ENCODE results near the gene DGKB. TPM values are rescaled to one million over a fixed set of nuclear protein-coding genes. Genes with fewer than 3 reads are reported as not detected.

Gene DGKB
- total RNA-seq, 1 donor, result not detected

DNA sequence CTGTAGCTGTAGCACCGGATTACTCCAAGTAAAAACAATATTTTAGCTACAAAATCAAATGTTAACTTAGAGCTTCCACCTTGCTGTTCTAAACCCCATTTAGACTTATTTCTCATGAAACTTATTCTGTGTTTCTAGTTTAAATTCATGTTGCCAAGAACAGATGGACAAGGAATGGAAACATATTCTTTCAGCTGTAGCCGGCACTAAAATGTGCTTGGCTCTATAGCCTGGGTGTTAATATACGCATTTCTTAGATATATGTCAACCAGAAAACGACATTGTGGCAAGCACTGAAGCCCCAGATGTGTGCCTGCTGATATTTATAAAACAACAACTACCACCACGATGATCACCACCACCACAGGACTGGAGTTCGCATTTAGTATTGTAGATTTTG, 722.8 kb downstream of the DGKB start:
- Histone ChIP-seq H3K9me3 (ENCODE audit: low read depth, low read length) (no peaks in the 10 kb centered on the region), H3K27me3 (ENCODE audit: insufficient read depth, low read length) (no peaks in the 10 kb centered on the region), H3K4me1 (ENCODE audit: insufficient read depth, low read length) (no peaks in the 10 kb centered on the region), H3K4me3 (ENCODE audit: low read length) (no peak overlapping the region)

DNA sequence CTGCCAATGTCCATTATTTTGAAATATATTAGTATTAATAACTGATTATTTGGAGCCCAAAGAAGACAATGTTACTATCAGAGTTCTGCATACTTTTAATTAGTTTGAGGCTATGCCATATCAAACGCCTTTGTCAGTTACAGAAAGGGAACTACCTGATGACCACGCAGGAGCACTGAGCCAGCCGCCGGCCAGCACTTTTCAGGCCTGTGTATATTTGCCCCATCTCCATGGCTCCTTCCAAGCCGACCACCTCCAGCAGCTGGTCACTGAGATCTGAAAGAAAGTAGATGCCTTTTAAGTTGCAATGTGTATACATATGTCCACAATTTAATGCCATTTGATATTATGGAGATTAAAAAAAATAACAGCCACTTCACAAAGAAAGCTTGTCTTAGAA, 724.7 kb downstream of the DGKB start:
- no peaks in the 10 kb centered on the region for H3K27me3 ChIP-seq (ENCODE audit: insufficient read depth, low read length)
- no peaks in the 10 kb centered on the region for H3K9me3 ChIP-seq (ENCODE audit: low read depth, low read length)
- H3K4me3 ChIP-seq (ENCODE audit: low read length), result no peak overlapping the region
- H3K4me1 ChIP-seq (ENCODE audit: insufficient read depth, low read length), result no peaks in the 10 kb centered on the region

DNA sequence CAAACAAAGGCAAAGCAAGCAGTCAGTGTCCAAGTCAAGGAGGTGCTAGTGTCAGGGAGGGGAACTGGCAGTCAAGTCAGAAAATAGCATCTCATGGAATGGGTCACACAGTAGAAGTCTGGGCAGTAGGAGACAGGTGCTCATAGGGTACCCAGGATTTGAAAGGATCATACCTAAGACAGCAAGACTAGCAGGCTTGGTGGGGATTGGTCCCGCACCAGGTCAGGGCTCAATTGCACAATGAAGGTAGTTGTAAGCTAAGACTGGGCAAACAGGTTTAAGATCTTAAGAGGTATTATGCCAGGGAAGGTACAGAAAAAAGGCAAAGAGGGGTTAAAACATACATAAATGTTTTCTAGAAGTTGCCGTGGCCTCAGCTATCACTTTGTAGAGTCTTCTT, 731.7 kb downstream of the DGKB start:
- Histone ChIP-seq H3K9me3 (ENCODE audit: low read depth, low read length) (peaks cover 10% of the 10 kb centered on the region), H3K4me3 (ENCODE audit: low read length) (no peak overlapping the region), H3K4me1 (ENCODE audit: insufficient read depth, low read length) (no peaks in the 10 kb centered on the region), H3K27me3 (ENCODE audit: insufficient read depth, low read length) (no peaks in the 10 kb centered on the region)

DNA sequence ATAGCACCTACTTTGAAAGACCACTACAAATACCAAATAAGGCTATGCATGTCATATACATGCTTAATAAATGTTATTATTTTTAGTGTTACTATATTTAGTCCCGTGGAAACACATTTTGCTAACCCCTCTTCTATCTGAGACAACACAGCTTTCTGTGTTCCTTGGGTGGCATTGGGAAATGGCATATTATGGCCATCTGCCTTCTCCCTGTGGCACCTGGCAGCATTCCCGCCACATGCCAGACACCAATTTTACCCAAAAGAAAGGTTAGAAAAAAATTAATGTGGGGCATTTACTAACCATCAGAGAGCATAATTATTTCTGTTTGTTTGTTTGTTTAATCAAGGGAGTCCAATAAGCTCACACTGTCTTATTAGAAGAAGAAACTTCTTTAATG, 744.4 kb downstream of the DGKB start:
- H3K9me3 ChIP-seq (ENCODE audit: low read depth, low read length), result no peaks in the 10 kb centered on the region
- no peak overlapping the region for H3K4me3 ChIP-seq (ENCODE audit: low read length)
- no peaks in the 10 kb centered on the region for H3K4me1 ChIP-seq (ENCODE audit: insufficient read depth, low read length)
- no peaks in the 10 kb centered on the region for H3K27me3 ChIP-seq (ENCODE audit: insufficient read depth, low read length)

DNA sequence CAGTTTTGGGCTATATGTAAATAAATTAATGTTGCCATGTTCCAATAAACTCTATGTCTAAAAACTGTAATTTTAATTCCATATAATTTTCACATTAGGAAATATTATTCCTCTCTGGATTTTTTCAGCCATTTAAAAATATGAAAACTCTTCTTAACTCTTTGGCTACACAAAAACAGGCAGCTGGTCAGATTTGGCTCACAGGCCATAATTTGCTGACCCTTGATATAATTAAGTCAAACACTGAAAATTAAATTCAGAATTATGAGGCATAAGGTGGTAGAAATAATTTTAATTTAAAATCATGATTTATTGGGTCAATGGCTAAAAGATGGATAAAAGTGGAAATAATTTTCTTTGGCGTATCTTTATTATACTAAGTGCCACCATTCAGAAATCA, 746.1 kb downstream of the DGKB start:
- Histone ChIP-seq H3K4me3 (ENCODE audit: low read length) (no peak overlapping the region), H3K27me3 (ENCODE audit: insufficient read depth, low read length) (no peaks in the 10 kb centered on the region), H3K4me1 (ENCODE audit: insufficient read depth, low read length) (no peaks in the 10 kb centered on the region), H3K9me3 (ENCODE audit: low read depth, low read length) (no peaks in the 10 kb centered on the region)

DNA sequence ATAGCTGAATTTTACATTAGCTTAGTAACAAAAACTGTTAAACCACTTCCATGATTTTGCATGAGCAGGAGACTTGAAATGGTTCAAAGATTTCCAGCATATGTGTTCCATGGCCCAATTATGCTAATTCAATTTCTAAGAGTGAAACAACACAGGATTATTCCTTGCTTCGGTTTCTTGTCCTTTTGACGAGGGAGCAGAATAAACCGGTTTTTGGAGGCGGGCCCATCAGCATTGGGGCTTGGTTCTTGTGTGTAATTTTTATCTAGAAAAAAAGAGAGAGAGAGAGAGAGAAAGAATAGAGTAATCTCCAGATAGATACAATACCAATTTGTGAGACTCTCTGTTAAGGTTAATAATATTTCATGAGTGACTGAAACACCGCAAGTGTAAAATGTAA, 753.6 kb downstream of the DGKB start:
- Histone ChIP-seq H3K4me1 (ENCODE audit: insufficient read depth, low read length) (no peaks in the 10 kb centered on the region), H3K9me3 (ENCODE audit: low read depth, low read length) (no peaks in the 10 kb centered on the region), H3K27me3 (ENCODE audit: insufficient read depth, low read length) (no peaks in the 10 kb centered on the region), H3K4me3 (ENCODE audit: low read length) (no peak overlapping the region)

DNA sequence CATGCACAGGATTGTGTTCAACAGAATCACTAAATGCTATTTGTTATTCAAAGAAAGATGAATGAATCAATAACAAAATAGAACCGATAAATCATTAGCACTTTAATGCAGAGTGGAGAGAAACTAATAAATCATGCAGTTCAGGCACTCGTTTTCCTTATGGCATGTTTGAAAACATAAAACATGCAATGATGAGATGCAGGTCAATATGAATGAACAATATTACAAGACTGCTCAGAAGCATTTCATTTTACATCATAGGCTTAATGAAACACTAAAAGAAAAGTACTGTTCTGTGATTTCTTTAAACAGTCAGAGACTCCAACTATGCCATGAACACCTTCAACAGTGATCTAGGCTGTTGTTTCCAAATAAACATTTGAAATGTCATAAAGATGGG, 755.0 kb downstream of the DGKB start:
- no peaks in the 10 kb centered on the region for H3K9me3 ChIP-seq (ENCODE audit: low read depth, low read length)
- H3K4me1 ChIP-seq (ENCODE audit: insufficient read depth, low read length), result no peaks in the 10 kb centered on the region
- no peak overlapping the region for H3K4me3 ChIP-seq (ENCODE audit: low read length)
- no peaks in the 10 kb centered on the region for H3K27me3 ChIP-seq (ENCODE audit: insufficient read depth, low read length)

DNA sequence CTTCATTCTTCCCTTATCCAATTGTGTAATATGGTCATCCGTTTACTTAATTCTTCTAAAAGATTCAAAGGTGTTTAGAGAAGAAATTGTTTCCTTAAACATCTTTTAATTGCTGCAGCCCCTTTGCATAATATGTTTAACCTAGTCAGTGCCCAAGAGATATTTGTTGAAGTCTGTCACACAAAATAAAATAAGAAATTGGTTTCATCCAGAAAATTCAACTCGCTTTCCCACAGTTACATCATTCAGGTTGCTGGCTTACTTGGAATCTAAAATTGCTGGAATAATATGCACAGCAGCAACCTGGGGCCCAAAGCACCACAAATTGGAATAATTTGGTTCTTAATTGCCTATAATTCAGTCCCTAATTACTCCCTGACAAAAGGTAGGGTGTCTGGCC, 758.0 kb downstream of the DGKB start:
- Histone ChIP-seq H3K27me3 (ENCODE audit: insufficient read depth, low read length) (no peaks in the 10 kb centered on the region), H3K4me1 (ENCODE audit: insufficient read depth, low read length) (no peaks in the 10 kb centered on the region), H3K4me3 (ENCODE audit: low read length) (no peak overlapping the region), H3K9me3 (ENCODE audit: low read depth, low read length) (no peaks in the 10 kb centered on the region)

DNA sequence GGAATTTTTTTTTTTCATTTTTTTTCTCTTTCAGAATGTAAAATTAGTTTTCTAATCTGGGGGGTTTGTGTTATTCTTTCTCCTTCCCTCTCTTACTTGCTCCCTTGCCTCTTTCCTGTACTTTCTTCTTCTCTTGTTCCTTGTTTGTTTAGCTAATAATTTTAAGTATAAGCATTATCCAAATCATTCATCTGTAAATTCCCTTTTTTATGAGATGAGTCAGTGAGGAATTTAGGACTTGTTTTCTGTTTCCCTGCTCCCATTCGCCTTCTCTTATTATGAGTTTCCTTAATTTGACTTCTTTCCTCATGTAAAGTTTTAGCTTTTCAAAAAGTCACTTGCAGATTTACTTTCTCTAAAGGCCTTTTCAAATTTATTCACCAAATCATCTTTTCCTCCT, 758.4 kb downstream of the DGKB start:
- H3K27me3 ChIP-seq (ENCODE audit: insufficient read depth, low read length), result no peaks in the 10 kb centered on the region
- H3K4me3 ChIP-seq (ENCODE audit: low read length), result no peak overlapping the region
- no peaks in the 10 kb centered on the region for H3K4me1 ChIP-seq (ENCODE audit: insufficient read depth, low read length)
- no peaks in the 10 kb centered on the region for H3K9me3 ChIP-seq (ENCODE audit: low read depth, low read length)

DNA sequence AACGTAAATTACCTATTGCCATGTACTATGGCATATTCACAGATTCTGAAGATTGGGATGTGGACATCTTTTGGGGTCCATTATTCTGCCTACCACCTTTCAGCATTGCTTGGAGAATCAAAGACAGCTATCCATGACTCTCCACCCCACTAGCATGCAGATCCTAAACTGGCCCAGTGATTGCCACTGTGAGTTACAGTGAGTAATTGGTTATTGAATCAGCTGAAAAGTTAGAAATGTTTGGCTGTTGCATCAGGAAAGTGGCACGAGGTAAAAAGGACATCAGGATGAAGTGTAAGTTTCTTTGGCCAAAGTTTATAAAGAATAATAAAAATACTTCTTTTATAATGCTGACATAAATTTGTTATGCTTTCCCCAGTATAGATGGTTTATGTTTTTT, 764.9 kb downstream of the DGKB start:
- Histone ChIP-seq H3K4me1 (ENCODE audit: insufficient read depth, low read length) (no peaks in the 10 kb centered on the region), H3K27me3 (ENCODE audit: insufficient read depth, low read length) (no peaks in the 10 kb centered on the region), H3K9me3 (ENCODE audit: low read depth, low read length) (no peaks in the 10 kb centered on the region), H3K4me3 (ENCODE audit: low read length) (no peak overlapping the region)

DNA sequence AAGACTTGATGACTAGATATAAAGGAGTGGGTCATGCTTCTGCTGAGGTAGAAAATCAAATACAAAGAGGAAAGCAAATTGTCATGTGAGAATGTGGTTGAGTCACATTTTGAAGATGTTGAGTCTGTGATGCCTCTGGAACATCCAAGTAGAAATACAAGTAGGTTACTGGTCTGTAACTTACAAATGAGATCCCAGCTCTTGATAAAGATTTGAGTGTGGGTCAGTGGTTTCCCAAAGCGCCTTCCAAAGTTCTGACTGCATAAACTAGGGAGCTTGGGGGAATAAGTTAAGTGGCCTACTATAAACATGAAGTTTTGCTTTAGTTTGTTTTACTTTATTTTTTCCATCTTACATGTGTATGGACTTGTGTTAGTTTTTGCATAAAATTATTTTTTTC, 768.8 kb downstream of the DGKB start:
- H3K4me1 ChIP-seq (ENCODE audit: insufficient read depth, low read length), result no peaks in the 10 kb centered on the region
- H3K4me3 ChIP-seq (ENCODE audit: low read length), result no peak overlapping the region
- H3K27me3 ChIP-seq (ENCODE audit: insufficient read depth, low read length), result no peaks in the 10 kb centered on the region
- no peaks in the 10 kb centered on the region for H3K9me3 ChIP-seq (ENCODE audit: low read depth, low read length)

DNA sequence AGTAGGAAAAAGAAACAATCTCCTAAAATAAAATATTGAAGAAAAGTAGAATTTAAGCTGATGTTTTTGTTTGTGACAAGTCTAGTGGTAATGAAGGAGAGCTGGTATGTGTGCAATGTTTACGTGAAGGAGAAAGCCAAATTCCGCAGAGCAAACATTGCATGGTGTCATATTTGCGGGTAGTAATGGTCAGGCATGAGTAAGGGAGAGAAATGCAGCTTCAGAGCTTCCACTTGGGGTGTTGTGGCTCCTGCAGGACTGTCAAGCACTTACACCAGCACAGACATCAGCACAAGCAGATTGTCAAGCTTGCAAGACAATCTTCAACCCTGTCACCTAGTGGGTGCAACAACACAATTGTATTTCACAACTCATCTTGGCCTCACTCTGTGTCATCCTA, 776.6 kb downstream of the DGKB start:
- H3K4me1 ChIP-seq (ENCODE audit: insufficient read depth, low read length), result no peaks in the 10 kb centered on the region
- H3K27me3 ChIP-seq (ENCODE audit: insufficient read depth, low read length), result no peaks in the 10 kb centered on the region
- no peaks in the 10 kb centered on the region for H3K9me3 ChIP-seq (ENCODE audit: low read depth, low read length)
- H3K4me3 ChIP-seq (ENCODE audit: low read length), result no peak overlapping the region

DNA sequence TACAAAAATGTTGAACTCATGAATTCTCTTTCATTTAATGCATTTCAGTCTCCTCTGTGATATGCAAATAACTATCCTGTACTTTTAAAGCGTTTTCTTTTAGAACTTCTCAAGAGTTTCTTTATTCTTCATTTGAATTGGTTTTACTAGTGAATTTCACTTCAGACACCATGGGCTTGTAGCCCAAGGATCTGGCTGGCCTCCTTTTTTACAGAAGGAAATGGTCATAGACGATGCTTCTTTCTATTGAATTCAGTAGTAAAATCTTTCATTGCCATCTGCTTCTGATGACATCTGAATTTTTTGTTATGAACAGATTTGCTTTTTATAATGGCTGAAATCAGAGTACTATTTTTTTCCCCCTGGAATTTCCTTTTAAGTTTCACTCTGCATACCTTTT, 777.8 kb downstream of the DGKB start:
- Histone ChIP-seq H3K4me1 (ENCODE audit: insufficient read depth, low read length) (no peaks in the 10 kb centered on the region), H3K4me3 (ENCODE audit: low read length) (no peak overlapping the region), H3K9me3 (ENCODE audit: low read depth, low read length) (no peaks in the 10 kb centered on the region), H3K27me3 (ENCODE audit: insufficient read depth, low read length) (no peaks in the 10 kb centered on the region)

DNA sequence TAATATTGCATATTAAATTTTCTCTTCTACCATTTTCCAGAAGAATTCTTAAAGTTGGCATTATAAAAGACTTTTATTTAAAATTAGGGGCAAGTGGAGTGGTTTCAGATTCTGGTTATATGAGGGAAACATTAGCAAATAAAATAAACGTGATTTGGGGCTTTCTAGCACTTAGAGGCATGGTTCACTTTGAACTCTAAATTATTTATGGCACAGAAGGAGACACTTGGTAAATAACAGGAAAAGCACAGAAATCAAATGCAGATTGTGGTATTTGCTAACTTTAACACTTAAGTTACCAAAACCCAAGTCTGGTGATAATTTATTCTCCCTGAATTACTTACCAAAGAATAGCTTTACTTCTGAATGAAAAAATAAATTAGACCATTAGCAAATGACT, 778.6 kb downstream of the DGKB start:
- Histone ChIP-seq H3K9me3 (ENCODE audit: low read depth, low read length) (no peaks in the 10 kb centered on the region), H3K4me1 (ENCODE audit: insufficient read depth, low read length) (no peaks in the 10 kb centered on the region), H3K27me3 (ENCODE audit: insufficient read depth, low read length) (no peaks in the 10 kb centered on the region), H3K4me3 (ENCODE audit: low read length) (no peak overlapping the region)

DNA sequence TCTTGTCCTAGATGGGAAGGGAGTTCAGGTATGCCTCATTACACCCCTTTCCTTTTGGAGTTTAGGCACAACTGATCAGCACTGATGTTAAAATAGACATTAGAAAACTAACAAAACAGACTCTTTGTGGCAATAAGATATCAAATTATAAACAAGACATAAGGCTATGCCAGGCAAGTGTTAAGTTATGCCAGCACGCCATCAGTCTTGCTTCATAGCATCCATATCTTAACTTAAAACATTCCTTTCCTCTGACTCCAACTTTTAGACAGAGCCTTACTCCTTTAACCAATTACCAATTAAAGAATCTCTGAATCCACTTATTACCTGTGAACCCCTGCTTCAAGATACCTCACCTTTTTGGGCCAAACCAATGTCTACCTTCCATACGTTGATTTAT, 786.9 kb downstream of the DGKB start:
- Histone ChIP-seq H3K27me3 (ENCODE audit: insufficient read depth, low read length) (no peaks in the 10 kb centered on the region), H3K9me3 (ENCODE audit: low read depth, low read length) (no peaks in the 10 kb centered on the region), H3K4me1 (ENCODE audit: insufficient read depth, low read length) (no peaks in the 10 kb centered on the region), H3K4me3 (ENCODE audit: low read length) (no peak overlapping the region)

DNA sequence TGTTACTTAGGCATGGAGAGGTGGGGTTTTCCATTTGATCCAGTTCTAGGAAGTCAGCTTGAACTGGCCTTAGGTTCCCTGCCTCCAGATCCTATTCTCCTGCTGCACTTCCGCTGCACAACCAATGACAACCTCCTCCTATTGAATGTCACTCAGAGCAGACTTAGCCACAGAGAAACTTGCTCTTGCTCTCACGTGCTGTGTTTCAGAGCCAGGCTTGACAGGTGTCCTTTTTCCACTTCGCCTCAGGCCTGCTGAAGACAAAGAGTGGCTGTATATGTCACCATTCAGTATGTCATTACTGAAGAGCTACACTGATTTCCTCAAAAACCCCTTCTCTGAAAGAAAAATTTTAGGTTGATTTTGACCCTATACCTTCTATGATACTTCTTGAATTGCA, 797.7 kb downstream of the DGKB start:
- no peaks in the 10 kb centered on the region for H3K4me1 ChIP-seq (ENCODE audit: insufficient read depth, low read length)
- H3K4me3 ChIP-seq (ENCODE audit: low read length), result no peak overlapping the region
- no peaks in the 10 kb centered on the region for H3K27me3 ChIP-seq (ENCODE audit: insufficient read depth, low read length)
- H3K9me3 ChIP-seq (ENCODE audit: low read depth, low read length), result no peaks in the 10 kb centered on the region

DNA sequence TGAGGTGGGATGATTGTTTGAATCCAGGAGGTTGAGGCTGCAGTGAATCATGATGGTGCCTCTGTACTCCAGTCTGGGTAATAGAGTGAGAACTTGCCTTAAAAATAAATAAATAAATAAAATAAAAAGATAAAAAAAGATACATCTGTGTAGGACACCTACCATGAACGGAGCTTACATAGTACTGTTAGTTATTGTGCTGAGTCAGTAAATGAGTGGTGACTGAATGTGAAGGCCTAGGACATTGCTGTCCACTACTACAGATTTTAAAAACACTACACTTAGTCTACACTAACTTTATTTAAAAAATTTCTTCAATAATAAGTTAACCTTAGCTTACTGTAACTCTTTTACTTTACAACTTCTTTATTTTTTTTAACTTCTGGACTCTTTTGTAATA, 806.4 kb downstream of the DGKB start:
- Histone ChIP-seq H3K27me3 (ENCODE audit: insufficient read depth, low read length) (no peaks in the 10 kb centered on the region), H3K4me3 (ENCODE audit: low read length) (no peak overlapping the region), H3K4me1 (ENCODE audit: insufficient read depth, low read length) (no peaks in the 10 kb centered on the region), H3K9me3 (ENCODE audit: low read depth, low read length) (no peaks in the 10 kb centered on the region)
